GM12892 (cell line): Measurements from ENCODE around the gene MAP7D1.

Experiments used
- POLR2A ChIP-seq: IDR thresholded peaks from 2 replicates; pipeline ENCODE4 v1.6.1; 2011; ENCODE audit warnings: low read depth, low read length, control low read depth
- POLR2AphosphoS5 ChIP-seq: IDR thresholded peaks from 2 replicates; pipeline ENCODE4 v1.6.1; 2011; ENCODE audit warnings: low read depth, low read length, control low read depth
- TAF1 ChIP-seq: IDR thresholded peaks from 2 replicates; pipeline ENCODE4 v1.6.1; 2011; ENCODE audit warnings: low read depth, mild to moderate bottlenecking, control low read depth, low read length, borderline replicate concordance

- no peak for TF ChIP-seq POLR2A
- TF ChIP-seq POLR2AphosphoS5: no peak
- TF ChIP-seq TAF1: no peak
Observed at GRCh38 chr1:36137226-36137625, 18.7 kb upstream of the MAP7D1 start.
